Caco-2 (cell line): ENCODE data around the gene TREML2. TPM values are rescaled to one million over a fixed set of nuclear protein-coding genes. Genes with fewer than 3 reads are reported as not detected.

Source experiments
- BruUV-seq: library from RNA; stranded (reverse); fragments of 400-500 nt; replicated peaks from 2 replicates; lab custom pipeline; 2021; lab: Mats Ljungman, UMichigan
- CTCF ChIA-PET: fragments of 300-600 bp; sonication (Branson Sonifier 250); formaldehyde crosslinking; loops from one replicate; lab custom pipeline; 2022; ENCODE audit warnings: antibody characterized with exemption; lab: Charles Lee
- POLR2A ChIA-PET: fragments of 300-600 bp; sonication (Branson Sonifier 250); formaldehyde crosslinking; loops from one replicate; lab custom pipeline; 2022; ENCODE audit warnings: antibody characterized with exemption; lab: Charles Lee
- DNase-seq, 2 experiments: peaks; one replicate each; pipeline versions ENCODE4 v3.0.0 to v3.0.0-alpha.2; 2020 to 2022
- H3K27me3 ChIP-seq: replicated peaks from 2 replicates; pipeline ENCODE4 v1.6.0; 2011; ENCODE audit warnings: low read length; ENCODE audit not compliant: control insufficient read depth, insufficient read depth
- H3K36me3 ChIP-seq: 2 replicates; pipeline ENCODE4 v1.5.1; 2011; ENCODE audit warnings: low read length; ENCODE audit not compliant: control insufficient read depth, insufficient read depth
- H3K4me1 ChIP-seq: fragments of 250-450 bp; sonication (Bioruptor Pico); 2 replicates; pipeline ENCODE4 v1.5.1; 2020; ENCODE audit warnings: mild to moderate bottlenecking
- H3K4me3 ChIP-seq: 2 replicates; pipeline ENCODE4 v1.5.1; 2011; ENCODE audit warnings: low read depth, mild to moderate bottlenecking, control low read depth, low read length
- H3K9me3 ChIP-seq: fragments of 250-450 bp; sonication (Bioruptor Pico); 2 replicates; pipeline ENCODE4 v1.5.1; 2020; ENCODE audit warnings: mild to moderate bottlenecking, moderate library complexity
- H3K27ac Mint-ChIP-seq: one replicate; pipeline ENCODE4 v1.8.0; 2022; ENCODE audit warnings: mixed read lengths; ENCODE audit not compliant: unreplicated experiment
- H3K27me3 Mint-ChIP-seq: one replicate; pipeline ENCODE4 v1.8.0; 2022; ENCODE audit warnings: mixed read lengths; ENCODE audit not compliant: insufficient read depth, unreplicated experiment
- H3K36me3 Mint-ChIP-seq: one replicate; pipeline ENCODE4 v1.8.0; 2022; ENCODE audit warnings: mild to moderate bottlenecking, mixed read lengths; ENCODE audit not compliant: insufficient read depth, unreplicated experiment
- H3K4me1 Mint-ChIP-seq: one replicate; pipeline ENCODE4 v1.8.0; 2022; ENCODE audit warnings: low read depth, mixed read lengths; ENCODE audit not compliant: unreplicated experiment
- H3K4me3 Mint-ChIP-seq: one replicate; pipeline ENCODE4 v1.8.0; 2022; ENCODE audit warnings: mild to moderate bottlenecking, moderate library complexity, mixed read lengths; ENCODE audit not compliant: unreplicated experiment
- H3K9me3 Mint-ChIP-seq: one replicate; pipeline ENCODE4 v1.8.0; 2022; ENCODE audit warnings: mixed read lengths; ENCODE audit not compliant: unreplicated experiment
- CTCF ChIP-seq, 2 experiments: fragments of 200-600 bp in 1 of 2; IDR thresholded peaks; 1 replicate in 1 of 2; 2 replicates in 1 of 2; pipeline versions ENCODE4 v1.5.1 to v1.8.0; 2011 to 2022; ENCODE audit warnings: antibody characterized with exemption in 1 of 2, control low read depth in 1 of 2, inconsistent platforms in 1 of 2, low read depth in 1 of 2, low read length in 1 of 2, mild to moderate bottlenecking in 1 of 2, moderate library complexity in 1 of 2; ENCODE audit not compliant: insufficient read depth in 1 of 2, severe bottlenecking in 1 of 2, unreplicated experiment in 1 of 2
- intact Hi-C: fragments of 100-400 bp; cut with micrococcal nuclease; formaldehyde crosslinking; loops from one replicate; pipeline ENCODE4 v1.10.0; 2022; ENCODE audit not compliant: unreplicated experiment
- total RNA-seq: library from RNA; stranded (reverse); gene quantifications from 2 replicates; pipeline ENCODE4 v1.2.3, GENCODE V29; 2022

Gene TREML2
- total RNA-seq, 1 experiment from 2014 or later: not detected

GRCh38 chr6:41175084-41175483 lies 25.9 kb downstream of the TREML2 start:
- intact Hi-C loops: no loop called here
- Histone ChIP-seq H3K4me3 (no peak overlapping the region), H3K4me1 (no peaks in the 10 kb centered on the region), H3K36me3 (no peaks in the 10 kb centered on the region), H3K9me3 (no peaks in the 10 kb centered on the region), H3K27me3 (no peaks in the 10 kb centered on the region)
- Mint-ChIP-seq H3K27me3 (peaks cover 15% of the 10 kb centered on the region), H3K9me3 (no peaks in the 10 kb centered on the region), H3K27ac (no peak overlapping the region), H3K4me3 (no peak overlapping the region), H3K36me3 (no peaks in the 10 kb centered on the region), H3K4me1 (no peaks in the 10 kb centered on the region)
- no peak for TF ChIP-seq CTCF (IDR thresholded peaks at IDR 0.05; ENCODE audit: insufficient read depth in 1 of 2, low read depth in 1 of 2, low read length in 1 of 2, severe bottlenecking in 1 of 2, unreplicated experiment in 1 of 2)
- DNase-seq: no peak
- CTCF ChIA-PET: no interaction called here
- BruUV-seq: no TSS peak
- POLR2A ChIA-PET: no interaction called here

GRCh38 chr6:41174610-41175009 lies 26.3 kb downstream of the TREML2 start:
- ChIA-PET POLR2A (no interaction called here), CTCF (no interaction called here)
- no peak for DNase-seq
- TF ChIP-seq CTCF (IDR thresholded peaks at IDR 0.05; ENCODE audit: insufficient read depth in 1 of 2, low read depth in 1 of 2, low read length in 1 of 2, severe bottlenecking in 1 of 2, unreplicated experiment in 1 of 2): no peak
- H3K4me1 ChIP-seq: no peaks in the 10 kb centered on the region
- Mint-ChIP-seq H3K9me3 (no peaks in the 10 kb centered on the region), H3K4me1 (no peaks in the 10 kb centered on the region), H3K27me3 (peaks cover 15% of the 10 kb centered on the region), H3K36me3 (no peaks in the 10 kb centered on the region), H3K27ac (no peak overlapping the region), H3K4me3 (no peak overlapping the region)
- intact Hi-C loops: no loop called here
- no TSS peak for BruUV-seq
- no peak overlapping the region for H3K4me3 ChIP-seq
- no peaks in the 10 kb centered on the region for H3K9me3 ChIP-seq
- H3K36me3 ChIP-seq: no peaks in the 10 kb centered on the region
- H3K27me3 ChIP-seq: no peaks in the 10 kb centered on the region

- Histone ChIP-seq H3K27me3 (no peaks in the 10 kb centered on the region), H3K9me3 (no peaks in the 10 kb centered on the region), H3K36me3 (no peaks in the 10 kb centered on the region), H3K4me1 (no peaks in the 10 kb centered on the region), H3K4me3 (no peak overlapping the region)
- H3K4me3 Mint-ChIP-seq: no peak overlapping the region
- no TSS peak for BruUV-seq
- no peak for DNase-seq
- no peaks in the 10 kb centered on the region for H3K36me3 Mint-ChIP-seq
- ChIA-PET POLR2A (no interaction called here), CTCF (no interaction called here)
- peaks cover 17% of the 10 kb centered on the region for H3K27me3 Mint-ChIP-seq
- no peaks in the 10 kb centered on the region for H3K9me3 Mint-ChIP-seq
- H3K4me1 Mint-ChIP-seq: no peaks in the 10 kb centered on the region
- no peak for TF ChIP-seq CTCF (IDR thresholded peaks at IDR 0.05; ENCODE audit: insufficient read depth in 1 of 2, low read depth in 1 of 2, low read length in 1 of 2, severe bottlenecking in 1 of 2, unreplicated experiment in 1 of 2)
- no peak overlapping the region for H3K27ac Mint-ChIP-seq
- intact Hi-C loops: no loop called here
Measured at GRCh38 chr6:41171908-41172307, 29.0 kb downstream of the TREML2 start.
